Endothelial cell of umbilical vein (primary cell): ENCODE data around the gene MYT1. TPM values are rescaled to one million over a fixed set of nuclear protein-coding genes. Genes with fewer than 3 reads are reported as not detected.

ENCODE experiments used
- BruUV-seq: library from RNA; stranded (reverse); fragments of 400-500 nt; replicated peaks from 2 replicates; lab custom pipeline; 2021; lab: Mats Ljungman, UMichigan
- CTCF ChIA-PET: fragments of 300-600, 350-600 bp; sonication (Branson Sonifier 250); formaldehyde crosslinking; loops from one replicate; lab custom pipeline; 2021; ENCODE audit warnings: antibody characterized with exemption, inconsistent platforms; lab: Charles Lee
- POLR2A ChIA-PET: fragments of 300-600, 350-600 bp; sonication (Branson Sonifier 250); formaldehyde crosslinking; loops from one replicate; lab custom pipeline; 2021; ENCODE audit warnings: antibody characterized with exemption, inconsistent platforms; lab: Charles Lee
- DNase-seq: peaks from one replicate; pipeline ENCODE4 v3.0.0-alpha.2; 2011; ENCODE audit warnings: low read depth, low spot score
- FAIRE-seq: peaks from 2 replicates; lab custom pipeline; 2011; peaks lifted over from hg19 to GRCh38; lab: Jason Lieb, UNC
- H2AFZ ChIP-seq: 2 replicates; pipeline ENCODE4 v1.6.0; 2012; ENCODE audit warnings: low read depth, low read length, control low read depth, inconsistent platforms
- H3K27ac ChIP-seq: 2 replicates; pipeline ENCODE4 v1.5.1; 2011; ENCODE audit warnings: low read depth, mild to moderate bottlenecking, control low read depth, low read length, moderate library complexity; ENCODE audit not compliant: insufficient read depth
- H3K27me3 ChIP-seq, 2 experiments: 2 replicates each; pipeline versions ENCODE4 v1.6.0 to v1.6.1; 2011; ENCODE audit warnings: low read length in 2 of 2, mixed read lengths in 1 of 2; ENCODE audit not compliant: control insufficient read depth in 2 of 2, insufficient read depth in 2 of 2
- H3K36me3 ChIP-seq, 2 experiments: 2 replicates in 1 of 2; 3 replicates in 1 of 2; pipeline ENCODE4 v1.5.1; 2011; ENCODE audit warnings: low read length in 2 of 2, mild to moderate bottlenecking in 1 of 2, moderate library complexity in 1 of 2; ENCODE audit not compliant: control insufficient read depth in 2 of 2, insufficient read depth in 2 of 2; ENCODE audit errors: extremely low read depth in 1 of 2
- H3K4me1 ChIP-seq: 3 replicates; pipeline ENCODE4 v1.5.1; 2011; ENCODE audit warnings: mild to moderate bottlenecking, low read length; ENCODE audit not compliant: control insufficient read depth, insufficient read depth; ENCODE audit errors: extremely low read depth
- H3K4me2 ChIP-seq: 2 replicates; pipeline ENCODE4 v1.6.1; 2011; ENCODE audit warnings: low read length, control low read depth, mixed read lengths; ENCODE audit not compliant: insufficient read depth
- H3K4me3 ChIP-seq, 3 experiments: fragments of 200-600 bp in 1 of 3; sonication (generic), shearing (Covaris generic) in 1 of 3; replicated peaks in 1 of 3; 2 replicates each; pipeline ENCODE4 v1.5.1; 2011 to 2016; ENCODE audit warnings: control low read depth in 3 of 3, low read length in 3 of 3, mild to moderate bottlenecking in 2 of 3, inconsistent platforms in 1 of 3, low read depth in 1 of 3, moderate library complexity in 1 of 3; ENCODE audit not compliant: insufficient read depth in 1 of 3
- H3K79me2 ChIP-seq: 2 replicates; pipeline ENCODE4 v1.6.0; 2012; ENCODE audit warnings: low read length, inconsistent platforms; ENCODE audit not compliant: control insufficient read depth, insufficient read depth
- H3K9ac ChIP-seq: replicated peaks from 2 replicates; pipeline ENCODE3; 2011; ENCODE audit warnings: low read length, control low read depth; ENCODE audit not compliant: insufficient read depth; ENCODE audit errors: extremely low read depth
- H3K9me1 ChIP-seq: replicated peaks from 3 replicates; pipeline ENCODE4 v1.6.0; 2011; ENCODE audit warnings: mild to moderate bottlenecking, low read length; ENCODE audit not compliant: control insufficient read depth, insufficient read depth; ENCODE audit errors: extremely low read depth
- H3K9me3 ChIP-seq: replicated peaks from 2 replicates; pipeline ENCODE4 v1.5.1; 2012; ENCODE audit warnings: low read length, inconsistent platforms; ENCODE audit not compliant: control insufficient read depth, insufficient read depth
- H4K20me1 ChIP-seq: replicated peaks from 2 replicates; pipeline ENCODE3; 2011; ENCODE audit warnings: mild to moderate bottlenecking, low read length; ENCODE audit not compliant: control insufficient read depth, insufficient read depth; ENCODE audit errors: extremely low read depth
- EZH2 ChIP-seq: IDR thresholded peaks from 2 replicates; pipeline ENCODE4 v1.6.1; 2012; ENCODE audit warnings: borderline replicate concordance, low read depth, mild to moderate bottlenecking, moderate library complexity, low read length, inconsistent platforms; ENCODE audit not compliant: severe bottlenecking
- FOS ChIP-seq: IDR thresholded peaks from 2 replicates; pipeline ENCODE4 v1.6.1; 2011; ENCODE audit warnings: mild to moderate bottlenecking, low read length, moderate library complexity, borderline replicate concordance; ENCODE audit not compliant: insufficient read depth
- GATA2 ChIP-seq: IDR thresholded peaks from 2 replicates; pipeline ENCODE4 v1.7.0; 2011; ENCODE audit warnings: low read depth, mild to moderate bottlenecking, moderate library complexity, mixed read lengths, low read length; ENCODE audit not compliant: insufficient read length, insufficient read depth
- JUN ChIP-seq: IDR thresholded peaks from 2 replicates; pipeline ENCODE4 v1.6.1; 2011; ENCODE audit warnings: borderline replicate concordance, low read depth; ENCODE audit not compliant: insufficient read length, insufficient read depth
- MYC ChIP-seq: IDR thresholded peaks from one replicate; pipeline ENCODE4 v1.6.1; 2011; ENCODE audit warnings: mild to moderate bottlenecking, low read depth, low read length
- POLR2A ChIP-seq: IDR thresholded peaks from 2 replicates; pipeline ENCODE4 v1.6.1; 2012; ENCODE audit warnings: low read depth, mild to moderate bottlenecking, control low read depth, low read length
- POLR2AphosphoS5 ChIP-seq: IDR thresholded peaks from 2 replicates; pipeline ENCODE4 v1.6.1; 2012; ENCODE audit warnings: low read depth, mild to moderate bottlenecking, control low read depth, low read length, moderate library complexity; ENCODE audit not compliant: insufficient read depth
- dilution Hi-C: fragments of 300-500 bp; cut with MboI; formaldehyde crosslinking; loops from one replicate; pipeline ENCODE4 v1.15.0; 2019; ENCODE audit warnings: low sequenced_read_pairs; ENCODE audit not compliant: extremely low pct_ligation_motif_present
- intact Hi-C: fragments of 100-400 bp; cut with micrococcal nuclease; formaldehyde crosslinking; loops from one replicate; pipeline ENCODE4 v1.10.0; 2022
- polyA plus RNA-seq, 4 experiments: library from polyadenylated mRNA; depleted of rRNA in 3 of 4; stranded (reverse) in 3 of 4; unstranded in 1 of 4; fragments of >200 nt; gene quantifications; 2 replicates each; pipeline versions ENCODE4 v1.2.1 to v1.2.3, GENCODE V29; 2011 to 2012; ENCODE audit warnings: missing spikeins in 1 of 4
- total RNA-seq: library from RNA; stranded (reverse); gene quantifications from 2 replicates; pipeline ENCODE4 v1.2.3, GENCODE V29; 2021
- TF ChIP-seq, protein P1 (sequence below): IDR thresholded peaks from 2 replicates; pipeline ENCODE4 v1.6.1; 2011; ENCODE audit not compliant: insufficient read depth, insufficient read length
- TF ChIP-seq, protein P2 (sequence below), 2 donors: IDR thresholded peaks; 1 replicate in 1 of 2; 2 replicates in 1 of 2; pipeline ENCODE4 v1.5.1; 2011; ENCODE audit warnings: low read length in 2 of 2, mild to moderate bottlenecking in 2 of 2, moderate library complexity in 2 of 2, control low read depth in 1 of 2, inconsistent platforms in 1 of 2, low read depth in 1 of 2; ENCODE audit not compliant: insufficient read depth in 1 of 2; ENCODE audit errors: extremely low read depth in 1 of 2

The MYT1 gene
- total and polyA plus RNA-seq, 2 donors (not counting 3 experiments of a cell fraction or from before 2014, with no cell fraction given), result not detected

DNA sequence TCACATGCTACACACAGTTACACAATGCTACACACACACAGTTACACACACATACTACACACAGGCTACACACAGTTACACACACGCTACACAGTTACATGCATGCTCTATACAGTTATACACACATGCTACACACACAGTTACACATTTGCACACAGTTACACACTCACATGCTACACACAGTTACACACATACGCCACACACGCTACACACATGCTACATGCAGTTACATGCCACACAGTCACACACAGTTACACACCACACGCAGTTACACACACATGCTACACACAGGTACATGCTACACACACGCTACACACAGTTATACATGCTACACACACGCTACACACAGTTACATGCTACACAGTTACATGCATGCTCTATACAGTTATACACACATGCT is 15.6 kb downstream of the MYT1 start:
- dilution Hi-C loops, result no loop called here
- ChIA-PET CTCF (no interaction called here), POLR2A (no interaction called here)
- no peaks in the 10 kb centered on the region for H3K4me1 ChIP-seq
- FAIRE-seq, result no peak
- H3K9me3 ChIP-seq, result no peaks in the 10 kb centered on the region
- H3K27me3 ChIP-seq, result peaks cover 2 to 4% of the 10 kb centered on the region in 2 experiments
- no TSS peak for BruUV-seq
- no peaks in the 10 kb centered on the region for H3K36me3 ChIP-seq
- no peak overlapping the region for H3K4me2 ChIP-seq
- no peak for DNase-seq
- H3K27ac ChIP-seq, result no peak overlapping the region
- H2AFZ ChIP-seq, result no peak overlapping the region
- no peaks in the 10 kb centered on the region for H3K9me1 ChIP-seq
- H3K79me2 ChIP-seq, result no peaks in the 10 kb centered on the region
- no peaks in the 10 kb centered on the region for H4K20me1 ChIP-seq
- TF ChIP-seq MYC (no peak), GATA2 (no peak), POLR2A (no peak), POLR2AphosphoS5 (no peak), EZH2 (no peak), JUN (no peak), FOS (no peak)
- TF ChIP-seq, protein P1, sequence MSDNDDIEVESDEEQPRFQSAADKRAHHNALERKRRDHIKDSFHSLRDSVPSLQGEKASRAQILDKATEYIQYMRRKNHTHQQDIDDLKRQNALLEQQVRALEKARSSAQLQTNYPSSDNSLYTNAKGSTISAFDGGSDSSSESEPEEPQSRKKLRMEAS, result no peak
- TF ChIP-seq, protein P2, sequence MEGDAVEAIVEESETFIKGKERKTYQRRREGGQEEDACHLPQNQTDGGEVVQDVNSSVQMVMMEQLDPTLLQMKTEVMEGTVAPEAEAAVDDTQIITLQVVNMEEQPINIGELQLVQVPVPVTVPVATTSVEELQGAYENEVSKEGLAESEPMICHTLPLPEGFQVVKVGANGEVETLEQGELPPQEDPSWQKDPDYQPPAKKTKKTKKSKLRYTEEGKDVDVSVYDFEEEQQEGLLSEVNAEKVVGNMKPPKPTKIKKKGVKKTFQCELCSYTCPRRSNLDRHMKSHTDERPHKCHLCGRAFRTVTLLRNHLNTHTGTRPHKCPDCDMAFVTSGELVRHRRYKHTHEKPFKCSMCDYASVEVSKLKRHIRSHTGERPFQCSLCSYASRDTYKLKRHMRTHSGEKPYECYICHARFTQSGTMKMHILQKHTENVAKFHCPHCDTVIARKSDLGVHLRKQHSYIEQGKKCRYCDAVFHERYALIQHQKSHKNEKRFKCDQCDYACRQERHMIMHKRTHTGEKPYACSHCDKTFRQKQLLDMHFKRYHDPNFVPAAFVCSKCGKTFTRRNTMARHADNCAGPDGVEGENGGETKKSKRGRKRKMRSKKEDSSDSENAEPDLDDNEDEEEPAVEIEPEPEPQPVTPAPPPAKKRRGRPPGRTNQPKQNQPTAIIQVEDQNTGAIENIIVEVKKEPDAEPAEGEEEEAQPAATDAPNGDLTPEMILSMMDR (IDR thresholded peaks at IDR 0.05; ENCODE audit: extremely low read depth in 1 of 2, insufficient read depth in 1 of 2, low read depth in 1 of 2, low read length in 2 of 2), result no peak
- intact Hi-C loops, result no loop called here
- no peak overlapping the region for H3K9ac ChIP-seq
- H3K4me3 ChIP-seq, result no peak overlapping the region
